Naive thymus-derived CD4-positive, alpha-beta T cell (primary cell): ENCODE data around the gene LGALS8. TPM values are rescaled to one million over a fixed set of nuclear protein-coding genes. Genes with fewer than 3 reads are reported as not detected.

ENCODE experiments used
- ATAC-seq: fragments of 150-1000 bp; cut with Tn5 transposase; 2 replicates; pipeline ENCODE4 v1.10.0; 2021; ENCODE audit warnings: mild to moderate bottlenecking, moderate library complexity
- CTCF ChIA-PET: fragments of 350-600 bp; sonication (Branson Sonifier 250); formaldehyde crosslinking; loops from one replicate; lab custom pipeline; 2021; ENCODE audit warnings: antibody characterized with exemption; lab: Charles Lee
- POLR2A ChIA-PET: fragments of 350-600 bp; sonication (Branson Sonifier 250); formaldehyde crosslinking; loops from one replicate; lab custom pipeline; 2021; ENCODE audit warnings: antibody characterized with exemption, inconsistent platforms; lab: Charles Lee
- DNase-seq, 9 donors: peaks; one replicate each; pipeline versions ENCODE4 v3.0.0 to v3.0.0-alpha.2; 2020 to 2022; ENCODE audit warnings: mixed read lengths in 1 of 9
- H3K27ac ChIP-seq: one replicate; pipeline ENCODE4 v1.7.0; 2013; ENCODE audit warnings: mild to moderate bottlenecking, low read depth, low read length, moderate library complexity
- H3K27me3 ChIP-seq, 2 donors: one replicate each; pipeline ENCODE4 v1.7.0; 2013; ENCODE audit warnings: low read length in 2 of 2, mild to moderate bottlenecking in 2 of 2, moderate library complexity in 2 of 2; ENCODE audit not compliant: control insufficient read depth in 2 of 2, insufficient read depth in 2 of 2
- H3K36me3 ChIP-seq, 3 experiments: 1 replicate in 2 of 3; 2 replicates in 1 of 3; pipeline ENCODE4 v1.7.0; 2013; ENCODE audit warnings: low read length in 3 of 3, mild to moderate bottlenecking in 3 of 3, moderate library complexity in 1 of 3; ENCODE audit not compliant: insufficient read depth in 3 of 3, control insufficient read depth in 2 of 3
- H3K4me1 ChIP-seq, 2 donors: one replicate each; pipeline ENCODE4 v1.7.0; 2013; ENCODE audit warnings: low read length in 2 of 2, mild to moderate bottlenecking in 2 of 2, moderate library complexity in 1 of 2; ENCODE audit not compliant: control insufficient read depth in 2 of 2, insufficient read depth in 2 of 2
- H3K4me3 ChIP-seq: 2 replicates; pipeline ENCODE4 v1.7.0; 2013; ENCODE audit warnings: mild to moderate bottlenecking, low read length
- H3K9me3 ChIP-seq, 3 experiments: 1 replicate in 2 of 3; 2 replicates in 1 of 3; pipeline ENCODE4 v1.7.0; 2013; ENCODE audit warnings: low read length in 3 of 3; ENCODE audit not compliant: control insufficient read depth in 2 of 3
- H3K27ac Mint-ChIP-seq, 9 donors: one replicate each; pipeline ENCODE4 v1.8.0; 2020 to 2022; ENCODE audit warnings: mixed read lengths in 9 of 9, mild to moderate bottlenecking in 8 of 9, moderate library complexity in 5 of 9, inconsistent platforms in 2 of 9
- H3K27me3 Mint-ChIP-seq, 5 donors: one replicate each; pipeline ENCODE4 v1.8.0; 2021 to 2022; ENCODE audit warnings: mixed read lengths in 5 of 5, mild to moderate bottlenecking in 1 of 5
- H3K36me3 Mint-ChIP-seq, 5 donors: one replicate each; pipeline ENCODE4 v1.8.0; 2020 to 2022; ENCODE audit warnings: mixed read lengths in 5 of 5, mild to moderate bottlenecking in 3 of 5, inconsistent platforms in 1 of 5
- H3K4me1 Mint-ChIP-seq, 7 donors: one replicate each; pipeline ENCODE4 v1.8.0; 2020 to 2022; ENCODE audit warnings: mixed read lengths in 7 of 7, mild to moderate bottlenecking in 3 of 7, inconsistent platforms in 1 of 7
- H3K4me3 Mint-ChIP-seq, 10 donors: one replicate each; pipeline ENCODE4 v1.8.0; 2020 to 2022; ENCODE audit warnings: mild to moderate bottlenecking in 10 of 10, mixed read lengths in 10 of 10, moderate library complexity in 6 of 10, inconsistent platforms in 2 of 10
- H3K9me3 Mint-ChIP-seq, 11 donors: one replicate each; pipeline ENCODE4 v1.8.0; 2020 to 2022; ENCODE audit warnings: mixed read lengths in 11 of 11, mild to moderate bottlenecking in 4 of 11, inconsistent platforms in 1 of 11, moderate library complexity in 1 of 11
- intact Hi-C, 2 donors: fragments of 100-400 bp; cut with micrococcal nuclease; formaldehyde crosslinking; loops; one replicate each; pipeline ENCODE4 v1.15.1; 2023
- polyA plus RNA-seq, 2 donors: library from polyadenylated mRNA; unstranded; fragments of 300-500 nt; fragmentation: Illumina TruSeq; gene quantifications; one replicate each; pipeline ENCODE4 v1.2.3, GENCODE V29; 2021
- total RNA-seq, 6 experiments: library from RNA in 5 of 6; stranded (reverse) in 5 of 6; gene quantifications; 1 replicate in 5 of 6; 2 replicates in 1 of 6; pipeline ENCODE4 v1.2.3 and lab custom pipeline; 2021 to 2026

The LGALS8 gene
- total and polyA plus RNA-seq, 7 experiments from 2014 or later, result 41.3 to 143 (median 125) TPM

- H3K27me3 Mint-ChIP-seq, result peaks cover 0 to 17% (median 0%) of the 10 kb centered on the region in 5 donors
- ATAC-seq, result no peak
- Histone ChIP-seq H3K36me3 (no peaks in the 10 kb centered on the region), H3K4me1 (peaks cover 0 to 3% of the 10 kb centered on the region in 2 donors), H3K27ac (no peak overlapping the region), H3K27me3 (no peaks in the 10 kb centered on the region), H3K9me3 (no peaks in the 10 kb centered on the region), H3K4me3 (no peak overlapping the region)
- no peak overlapping the region for H3K4me3 Mint-ChIP-seq
- H3K4me1 Mint-ChIP-seq, result peaks cover 0 to 13% (median under 1%) of the 10 kb centered on the region in 7 donors
- no peak for DNase-seq
- intact Hi-C loops, result no loop called here
- POLR2A ChIA-PET, result no interaction called here
- H3K9me3 Mint-ChIP-seq, result peaks cover 0 to 2% (median 0%) of the 10 kb centered on the region in 11 donors
- H3K27ac Mint-ChIP-seq, result no peak overlapping the region
- CTCF ChIA-PET, result no interaction called here
- H3K36me3 Mint-ChIP-seq, result no peaks in the 10 kb centered on the region
Measured at GRCh38 chr1:236508593-236509027, 15.2 kb upstream of the LGALS8 start.

DNA sequence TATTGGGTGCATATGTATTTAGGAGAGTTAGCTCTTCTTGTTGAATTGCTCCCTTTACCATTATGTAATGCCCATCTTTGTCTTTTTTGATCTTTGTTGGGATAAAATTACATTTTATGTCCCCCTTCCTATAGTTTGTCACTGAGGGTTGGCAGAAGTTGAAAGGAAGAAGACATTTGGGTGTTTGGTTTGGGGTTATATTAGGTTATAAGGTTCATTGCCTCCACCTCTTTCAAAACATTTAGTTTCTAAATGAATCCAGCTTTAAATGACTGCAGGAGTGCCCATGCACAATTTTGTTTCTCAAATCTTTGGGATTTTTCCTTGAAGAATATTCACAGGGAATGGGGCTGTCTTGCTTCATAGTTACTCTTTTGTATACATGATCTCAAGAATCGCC, 14.6 kb upstream of the LGALS8 start:
- Histone ChIP-seq H3K4me3 (no peak overlapping the region), H3K4me1 (peaks cover 0 to 3% of the 10 kb centered on the region in 2 donors), H3K27ac (no peak overlapping the region), H3K36me3 (no peaks in the 10 kb centered on the region), H3K27me3 (no peaks in the 10 kb centered on the region), H3K9me3 (no peaks in the 10 kb centered on the region)
- ATAC-seq, result no peak
- Mint-ChIP-seq H3K4me3 (no peak overlapping the region), H3K9me3 (no peaks in the 10 kb centered on the region), H3K4me1 (peaks cover 0 to 13% (median 0%) of the 10 kb centered on the region in 7 donors), H3K27ac (no peak overlapping the region), H3K27me3 (peaks cover 0 to 17% (median 0%) of the 10 kb centered on the region in 5 donors), H3K36me3 (no peaks in the 10 kb centered on the region)
- ChIA-PET POLR2A (no interaction called here), CTCF (no interaction called here)
- no peak for DNase-seq
- intact Hi-C loops, result no loop called here

DNA sequence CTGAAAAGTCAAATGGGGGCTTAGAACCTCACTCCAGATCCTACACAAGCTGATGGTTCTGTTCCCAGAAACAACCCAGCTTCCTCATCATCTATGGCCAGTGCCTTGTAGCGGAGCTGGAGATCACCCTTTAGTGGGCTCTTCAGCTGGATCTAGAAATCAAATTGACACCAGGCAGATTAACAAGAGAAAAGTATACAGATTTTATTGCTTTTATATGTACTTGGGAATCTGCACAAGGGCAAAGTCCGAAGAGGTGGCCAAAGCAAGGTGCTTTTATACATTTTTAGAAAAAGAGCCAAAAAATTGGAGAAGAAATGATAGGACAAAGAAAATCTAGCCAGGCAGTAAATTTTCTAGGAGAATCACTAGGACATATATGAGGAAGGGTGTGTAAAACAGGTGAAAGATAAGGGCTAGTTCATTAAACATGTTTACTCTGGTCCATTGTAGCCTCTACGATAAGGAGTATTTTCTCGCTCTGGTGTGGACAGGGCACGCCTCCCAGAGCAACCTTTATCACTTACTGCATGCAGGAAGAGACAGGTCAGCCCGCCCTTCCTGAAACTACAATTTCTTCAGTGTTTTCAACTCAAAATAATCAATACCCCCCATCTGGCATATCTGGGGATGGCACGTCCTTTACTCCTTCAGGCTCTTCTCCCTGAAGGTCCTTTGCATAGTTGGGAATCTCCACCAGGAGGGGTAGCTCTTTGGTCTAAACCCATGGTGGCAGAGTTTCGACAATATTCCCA, 14.0 kb upstream of the LGALS8 start:
- H3K27me3 Mint-ChIP-seq, result peaks cover 0 to 16% (median 0%) of the 10 kb centered on the region in 5 donors
- Histone ChIP-seq H3K4me1 (peaks cover 0 to 3% of the 10 kb centered on the region in 2 donors), H3K36me3 (no peaks in the 10 kb centered on the region), H3K4me3 (no peak overlapping the region), H3K27ac (no peak overlapping the region), H3K9me3 (no peaks in the 10 kb centered on the region), H3K27me3 (no peaks in the 10 kb centered on the region)
- CTCF ChIA-PET, result no interaction called here
- peaks cover 0 to 13% (median 0%) of the 10 kb centered on the region in 7 donors for H3K4me1 Mint-ChIP-seq
- no peaks in the 10 kb centered on the region for H3K9me3 Mint-ChIP-seq
- DNase-seq, result no peak
- no peak for ATAC-seq
- no peak overlapping the region for H3K27ac Mint-ChIP-seq
- intact Hi-C loops, result no loop called here
- no peaks in the 10 kb centered on the region for H3K36me3 Mint-ChIP-seq
- H3K4me3 Mint-ChIP-seq, result no peak overlapping the region
- POLR2A ChIA-PET, result no interaction called here

DNA sequence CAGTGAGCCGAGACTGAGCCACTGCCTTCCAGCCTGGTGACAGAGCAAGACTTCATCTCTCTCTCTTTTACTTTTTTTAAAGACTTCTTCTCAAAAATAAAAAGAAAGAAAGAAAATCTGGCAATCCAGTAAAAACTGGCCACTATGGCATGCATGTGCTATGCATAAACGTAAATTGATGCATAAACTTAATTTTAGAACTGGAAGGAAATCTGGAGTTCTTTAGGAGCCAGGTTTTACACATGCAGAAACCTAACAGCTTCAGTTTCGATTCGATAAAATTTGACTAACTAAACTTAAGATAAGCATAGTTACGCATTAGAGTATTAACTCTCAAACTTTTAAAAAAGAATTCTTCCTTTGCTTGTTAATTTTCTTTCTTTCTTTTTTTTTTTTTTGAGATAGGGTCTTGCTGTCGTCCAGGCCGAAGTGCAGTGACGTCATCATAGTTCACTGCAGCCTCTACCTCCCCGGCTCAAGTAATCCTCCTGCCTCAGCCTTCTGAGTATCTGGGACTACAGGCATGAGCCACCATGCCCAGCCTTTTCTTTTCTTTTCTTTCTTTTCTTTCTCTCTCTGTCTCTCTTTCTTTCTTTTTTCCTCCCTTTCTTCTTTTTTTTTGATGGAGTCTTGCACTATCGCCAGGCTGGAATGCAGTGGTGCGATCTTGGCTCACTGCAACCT, 11.9 kb upstream of the LGALS8 start:
- no peaks in the 10 kb centered on the region for H3K27me3 ChIP-seq
- peaks cover 6 to 26% (median 13%) of the 10 kb centered on the region in 7 donors for H3K4me1 Mint-ChIP-seq
- no peaks in the 10 kb centered on the region for H3K36me3 Mint-ChIP-seq
- no peak overlapping the region for H3K27ac Mint-ChIP-seq
- no peaks in the 10 kb centered on the region for H3K36me3 ChIP-seq
- H3K9me3 Mint-ChIP-seq, result no peaks in the 10 kb centered on the region
- ATAC-seq (no peak), DNase-seq (no peak)
- H3K4me3 ChIP-seq, result no peak overlapping the region
- H3K4me3 Mint-ChIP-seq, result no peak overlapping the region
- H3K27ac ChIP-seq, result no peak overlapping the region
- H3K4me1 ChIP-seq, result peaks cover 4 to 15% of the 10 kb centered on the region in 2 donors
- ChIA-PET CTCF (no interaction called here), POLR2A (no interaction called here)
- no peaks in the 10 kb centered on the region for H3K9me3 ChIP-seq
- intact Hi-C loops, result no loop called here
- peaks cover 0 to 21% (median 0%) of the 10 kb centered on the region in 5 donors for H3K27me3 Mint-ChIP-seq

- Histone ChIP-seq H3K27ac (no peak overlapping the region), H3K27me3 (no peaks in the 10 kb centered on the region), H3K9me3 (no peaks in the 10 kb centered on the region), H3K4me1 (peaks cover 4 to 17% of the 10 kb centered on the region in 2 donors), H3K36me3 (no peaks in the 10 kb centered on the region), H3K4me3 (no peak overlapping the region)
- H3K4me3 Mint-ChIP-seq, result no peak overlapping the region
- no peaks in the 10 kb centered on the region for H3K9me3 Mint-ChIP-seq
- peaks cover 0 to 16% (median 0%) of the 10 kb centered on the region in 5 donors for H3K27me3 Mint-ChIP-seq
- ChIA-PET CTCF (no interaction called here), POLR2A (interaction anchor here (0.8 to 2.4 kb wide), 2 partner anchors 11 to 32 kb away, joined by 3 to 8 read pairs; no protein-coding TSS in a partner anchor)
- H3K27ac Mint-ChIP-seq, result peak overlapping the region in 1 of 9 donors; percentile 63
- intact Hi-C loops, result loop anchor here in 1 of 2 donors (5.0 kb wide), 1 partner anchor 648 kb away; the partner anchor contains the start of gene LYST
- ATAC-seq (no peak), DNase-seq (no peak)
- peaks cover 9 to 34% (median 20%) of the 10 kb centered on the region in 7 donors for H3K4me1 Mint-ChIP-seq
- H3K36me3 Mint-ChIP-seq, result no peaks in the 10 kb centered on the region
Measured at GRCh38 chr1:236514703-236515442, 8.9 kb upstream of the LGALS8 start.

DNA sequence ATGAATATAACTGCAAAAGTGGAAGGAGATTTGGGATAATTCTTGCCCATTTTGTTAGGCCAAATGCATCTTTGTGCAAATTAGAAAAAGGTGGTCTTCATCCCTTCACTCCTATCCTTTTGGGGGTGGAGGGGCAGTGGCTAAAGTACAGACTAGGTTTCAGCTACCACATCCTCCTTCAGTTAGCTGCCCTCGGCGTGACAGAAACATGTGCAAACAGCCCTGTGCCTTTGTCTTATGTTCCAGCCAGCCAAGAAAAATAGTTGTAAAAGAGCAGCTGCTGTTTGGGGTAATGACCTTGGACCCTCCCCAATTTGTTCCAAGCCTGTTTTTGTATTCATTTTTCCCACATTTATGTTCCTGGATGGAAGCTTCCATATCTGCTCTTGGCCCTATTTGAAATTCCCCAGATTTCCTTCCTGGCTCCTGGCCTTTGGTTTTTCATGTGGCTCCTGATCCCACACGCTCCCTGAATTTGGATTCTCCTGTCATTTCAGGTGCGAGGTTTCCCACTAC, 8.3 kb upstream of the LGALS8 start:
- Histone ChIP-seq H3K4me1 (peaks cover 4 to 17% of the 10 kb centered on the region in 2 donors), H3K9me3 (no peaks in the 10 kb centered on the region), H3K36me3 (no peaks in the 10 kb centered on the region), H3K4me3 (no peak overlapping the region), H3K27me3 (no peaks in the 10 kb centered on the region), H3K27ac (no peak overlapping the region)
- ChIA-PET CTCF (no interaction called here), POLR2A (interaction anchor here (0.6 to 2.4 kb wide), 3 partner anchors 10 to 32 kb away, joined by 3 to 8 read pairs (median 6); no protein-coding TSS in a partner anchor)
- H3K4me3 Mint-ChIP-seq, result peak overlapping the region in 2 of 10 donors; percentile 8 to 71
- ATAC-seq (no peak), DNase-seq (no peak)
- intact Hi-C loops, result loop anchor here in 1 of 2 donors (5.0 kb wide), 1 partner anchor 648 kb away; the partner anchor contains the start of gene LYST
- peaks cover 0 to 14% (median 0%) of the 10 kb centered on the region in 5 donors for H3K27me3 Mint-ChIP-seq
- peak overlapping the region in 1 of 9 donors; percentile 88 for H3K27ac Mint-ChIP-seq
- H3K9me3 Mint-ChIP-seq, result no peaks in the 10 kb centered on the region
- H3K36me3 Mint-ChIP-seq, result peaks cover 0 to 3% (median 0%) of the 10 kb centered on the region in 5 donors
- peaks cover 9 to 33% (median 20%) of the 10 kb centered on the region in 7 donors for H3K4me1 Mint-ChIP-seq
